ENCODE results near the gene LHCGR.

LHCGR gene

GRCh38 chr2:48756289-48756688 is 765 bp upstream of the LHCGR start (continued):
- TF ChIP-seq, protein P1, sequence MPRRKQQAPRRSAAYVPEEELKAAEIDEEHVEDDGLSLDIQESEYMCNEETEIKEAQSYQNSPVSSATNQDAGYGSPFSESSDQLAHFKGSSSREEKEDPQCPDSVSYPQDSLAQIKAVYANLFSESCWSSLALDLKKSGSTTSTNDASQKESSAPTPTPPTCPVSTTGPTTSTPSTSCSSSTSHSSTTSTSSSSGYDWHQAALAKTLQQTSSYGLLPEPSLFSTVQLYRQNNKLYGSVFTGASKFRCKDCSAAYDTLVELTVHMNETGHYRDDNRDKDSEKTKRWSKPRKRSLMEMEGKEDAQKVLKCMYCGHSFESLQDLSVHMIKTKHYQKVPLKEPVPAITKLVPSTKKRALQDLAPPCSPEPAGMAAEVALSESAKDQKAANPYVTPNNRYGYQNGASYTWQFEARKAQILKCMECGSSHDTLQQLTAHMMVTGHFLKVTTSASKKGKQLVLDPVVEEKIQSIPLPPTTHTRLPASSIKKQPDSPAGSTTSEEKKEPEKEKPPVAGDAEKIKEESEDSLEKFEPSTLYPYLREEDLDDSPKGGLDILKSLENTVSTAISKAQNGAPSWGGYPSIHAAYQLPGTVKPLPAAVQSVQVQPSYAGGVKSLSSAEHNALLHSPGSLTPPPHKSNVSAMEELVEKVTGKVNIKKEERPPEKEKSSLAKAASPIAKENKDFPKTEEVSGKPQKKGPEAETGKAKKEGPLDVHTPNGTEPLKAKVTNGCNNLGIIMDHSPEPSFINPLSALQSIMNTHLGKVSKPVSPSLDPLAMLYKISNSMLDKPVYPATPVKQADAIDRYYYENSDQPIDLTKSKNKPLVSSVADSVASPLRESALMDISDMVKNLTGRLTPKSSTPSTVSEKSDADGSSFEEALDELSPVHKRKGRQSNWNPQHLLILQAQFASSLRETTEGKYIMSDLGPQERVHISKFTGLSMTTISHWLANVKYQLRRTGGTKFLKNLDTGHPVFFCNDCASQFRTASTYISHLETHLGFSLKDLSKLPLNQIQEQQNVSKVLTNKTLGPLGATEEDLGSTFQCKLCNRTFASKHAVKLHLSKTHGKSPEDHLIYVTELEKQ (tag by site-specific recombination; IDR thresholded peaks at IDR 0.05; ENCODE audit: borderline replicate concordance) = no peak
- no peak for TF ChIP-seq ZBTB20 (tag by site-specific recombination; IDR thresholded peaks at IDR 0.05)
- TF ChIP-seq, protein P2, sequence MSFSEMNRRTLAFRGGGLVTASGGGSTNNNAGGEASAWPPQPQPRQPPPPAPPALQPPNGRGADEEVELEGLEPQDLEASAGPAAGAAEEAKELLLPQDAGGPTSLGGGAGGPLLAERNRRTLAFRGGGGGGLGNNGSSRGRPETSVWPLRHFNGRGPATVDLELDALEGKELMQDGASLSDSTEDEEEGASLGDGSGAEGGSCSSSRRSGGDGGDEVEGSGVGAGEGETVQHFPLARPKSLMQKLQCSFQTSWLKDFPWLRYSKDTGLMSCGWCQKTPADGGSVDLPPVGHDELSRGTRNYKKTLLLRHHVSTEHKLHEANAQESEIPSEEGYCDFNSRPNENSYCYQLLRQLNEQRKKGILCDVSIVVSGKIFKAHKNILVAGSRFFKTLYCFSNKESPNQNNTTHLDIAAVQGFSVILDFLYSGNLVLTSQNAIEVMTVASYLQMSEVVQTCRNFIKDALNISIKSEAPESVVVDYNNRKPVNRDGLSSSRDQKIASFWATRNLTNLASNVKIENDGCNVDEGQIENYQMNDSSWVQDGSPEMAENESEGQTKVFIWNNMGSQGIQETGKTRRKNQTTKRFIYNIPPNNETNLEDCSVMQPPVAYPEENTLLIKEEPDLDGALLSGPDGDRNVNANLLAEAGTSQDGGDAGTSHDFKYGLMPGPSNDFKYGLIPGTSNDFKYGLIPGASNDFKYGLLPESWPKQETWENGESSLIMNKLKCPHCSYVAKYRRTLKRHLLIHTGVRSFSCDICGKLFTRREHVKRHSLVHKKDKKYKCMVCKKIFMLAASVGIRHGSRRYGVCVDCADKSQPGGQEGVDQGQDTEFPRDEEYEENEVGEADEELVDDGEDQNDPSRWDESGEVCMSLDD (tag by site-specific recombination; IDR thresholded peaks at IDR 0.05) = no peak

GRCh38 chr2:48754874-48755273 is 650 bp downstream of the LHCGR start:
- H3K4me1 ChIP-seq (ENCODE audit: control insufficient read depth, insufficient read depth, low read length) = peaks cover 5% of the 10 kb centered on the region; the same call in 1 of the 2 replicates
- H3K9me3 ChIP-seq (ENCODE audit: control insufficient read depth, insufficient read depth, low read depth, low read length) = no peaks in the 10 kb centered on the region
- CTCF ChIA-PET = interaction anchor here (0.6 to 0.7 kb wide), 2 partner anchors 145 to 467 kb away, joined by 3 to 4 read pairs; no protein-coding TSS in a partner anchor
- no peaks in the 10 kb centered on the region for H3K36me3 ChIP-seq (ENCODE audit: control insufficient read depth in 2 of 2, insufficient read depth in 1 of 2, low read length in 2 of 2)
- TF ChIP-seq ZNF274 (IDR thresholded peaks at IDR 0.05; ENCODE audit: low read length) (no peak), ZNF274 (tag by site-specific recombination; IDR thresholded peaks at IDR 0.05; ENCODE audit: borderline replicate concordance) (no peak)
- no peak overlapping the region for H3K4me3 ChIP-seq (ENCODE audit: low read depth, low read length)
- POLR2A ChIA-PET = no interaction called here
- no peak overlapping the region for H3K27ac ChIP-seq (ENCODE audit: extremely low read depth, low read depth, low read length)

- Histone ChIP-seq H3K27ac (ENCODE audit: extremely low read depth, low read depth, low read length) (no peak overlapping the region), H3K36me3 (ENCODE audit: control insufficient read depth in 2 of 2, insufficient read depth in 1 of 2, low read length in 2 of 2) (no peaks in the 10 kb centered on the region), H3K4me3 (ENCODE audit: low read depth, low read length) (no peak overlapping the region), H3K9me3 (ENCODE audit: control insufficient read depth, insufficient read depth, low read depth, low read length) (no peaks in the 10 kb centered on the region), H3K4me1 (ENCODE audit: control insufficient read depth, insufficient read depth, low read length) (peaks cover 6% of the 10 kb centered on the region; the same call in 1 of the 2 replicates)
- no peak for TF ChIP-seq GLIS1 (tag by site-specific recombination; IDR thresholded peaks at IDR 0.05)
- TF ChIP-seq SP7 (tag by site-specific recombination; IDR thresholded peaks at IDR 0.05) = no peak
- TF ChIP-seq ZNF654 (tag by site-specific recombination; IDR thresholded peaks at IDR 0.05; ENCODE audit: low read depth) = no peak
- TF ChIP-seq GLI4 (tag by site-specific recombination; IDR thresholded peaks at IDR 0.05) = no peak
- TF ChIP-seq KLF10 (tag by site-specific recombination; IDR thresholded peaks at IDR 0.05) = no peak
- no peak for TF ChIP-seq ZIC2 (tag by site-specific recombination; IDR thresholded peaks at IDR 0.05)
- no peak for TF ChIP-seq REPIN1 (tag by site-specific recombination; IDR thresholded peaks at IDR 0.05; ENCODE audit: low read depth)
- TF ChIP-seq ZFP69B (tag by site-specific recombination; IDR thresholded peaks at IDR 0.05) = no peak
- no peak for TF ChIP-seq ZNF157 (tag by site-specific recombination; IDR thresholded peaks at IDR 0.05)
- TF ChIP-seq CTCF (tag by site-specific recombination; IDR thresholded peaks at IDR 0.05) = no peak
- no peak for TF ChIP-seq PATZ1 (tag by site-specific recombination; IDR thresholded peaks at IDR 0.05)
- TF ChIP-seq MEIS1 (CRISPR knock-in tag; IDR thresholded peaks at IDR 0.05; ENCODE audit: borderline replicate concordance) = no peak
- TF ChIP-seq ZBTB20 (tag by site-specific recombination; IDR thresholded peaks at IDR 0.05) = no peak
- no peak for TF ChIP-seq ZBTB48 (tag by site-specific recombination; IDR thresholded peaks at IDR 0.05)
- no peak for TF ChIP-seq ZNF354C (tag by site-specific recombination; IDR thresholded peaks at IDR 0.05; ENCODE audit: borderline replicate concordance, low read depth)
- POLR2A ChIA-PET = no interaction called here
- CTCF ChIA-PET = no interaction called here
Measured at GRCh38 chr2:48753228-48753627, 2.3 kb downstream of the LHCGR start.

Measured in HEK293 (cell line).